Stimulated activated CD4-positive, alpha-beta T cell treated with anti-CD3 and anti-CD28 coated beads, Interleukin-12 subunit alpha, Interleukin-12 subunit beta, amount 100 ng/mL, for 48 hours (primary cell): ENCODE results near the gene PRSS27.

Source experiments
- DNase-seq, 3 donors: peaks; one replicate each; pipeline ENCODE4 v3.0.0-alpha.2; 2020; ENCODE audit warnings: low read depth in 2 of 3, low spot score in 1 of 3

PRSS27 gene

DNA sequence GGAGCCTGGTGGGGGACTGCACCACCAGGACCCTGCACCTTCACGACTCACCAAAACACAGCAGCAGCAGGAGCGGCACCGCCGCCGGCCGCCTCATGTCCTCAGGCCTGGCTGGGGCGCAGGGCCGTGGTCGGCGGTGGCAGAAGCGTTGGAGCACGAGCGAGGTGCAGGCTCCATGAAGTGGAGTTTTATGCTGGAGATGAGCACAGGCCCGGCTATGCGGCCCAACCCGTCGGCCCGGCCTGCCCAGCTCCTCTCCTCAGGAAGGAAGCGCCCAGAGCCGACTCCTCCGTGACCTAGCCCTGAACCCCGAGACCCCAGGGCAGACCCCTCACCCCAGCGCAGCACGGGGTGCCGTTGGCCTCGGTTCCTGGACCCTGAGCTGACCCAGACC, at the start of gene PRSS27:
Gene PRSS27, minus strand, starts transcription at position 161 of the 394 bp plus-strand sequence. Its CDS starts 64 bp downstream, at position 97.
- no peak for DNase-seq

GRCh38 chr16:2769675-2770056, 49.6 kb upstream of the PRSS27 start:
- DNase-seq = no peak

GRCh38 chr16:2769100-2769529, 49.1 kb upstream of the PRSS27 start:
- no peak for DNase-seq

- no peak for DNase-seq
Measured at GRCh38 chr16:2768403-2769089, 48.5 kb upstream of the PRSS27 start.

GRCh38 chr16:2767891-2768290, 47.9 kb upstream of the PRSS27 start:
- DNase-seq = no peak

DNA sequence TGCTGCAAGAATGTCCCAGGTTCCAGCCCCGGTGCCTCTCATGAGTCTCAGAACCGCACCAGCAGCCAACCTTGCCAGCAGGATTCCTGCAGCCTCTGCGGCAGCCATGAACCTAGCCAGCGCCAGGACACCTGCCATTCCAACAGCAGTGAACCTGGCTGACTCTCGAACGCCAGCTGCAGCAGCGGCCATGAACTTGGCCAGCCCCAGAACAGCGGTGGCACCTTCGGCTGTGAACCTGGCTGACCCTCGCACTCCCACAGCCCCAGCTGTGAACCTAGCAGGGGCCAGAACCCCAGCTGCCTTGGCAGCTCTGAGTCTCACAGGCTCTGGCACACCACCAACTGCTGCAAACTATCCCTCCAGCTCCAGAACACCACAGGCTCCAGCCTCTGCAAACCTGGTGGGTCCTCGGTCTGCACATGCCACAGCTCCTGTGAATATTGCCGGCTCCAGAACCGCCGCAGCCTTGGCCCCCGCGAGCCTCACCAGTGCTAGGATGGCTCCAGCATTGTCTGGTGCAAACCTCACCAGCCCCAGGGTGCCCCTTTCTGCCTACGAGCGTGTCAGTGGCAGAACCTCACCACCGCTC, 47.2 kb upstream of the PRSS27 start:
- no peak for DNase-seq

- no peak for DNase-seq
Measured at GRCh38 chr16:2766430-2767139, 46.6 kb upstream of the PRSS27 start.

DNA sequence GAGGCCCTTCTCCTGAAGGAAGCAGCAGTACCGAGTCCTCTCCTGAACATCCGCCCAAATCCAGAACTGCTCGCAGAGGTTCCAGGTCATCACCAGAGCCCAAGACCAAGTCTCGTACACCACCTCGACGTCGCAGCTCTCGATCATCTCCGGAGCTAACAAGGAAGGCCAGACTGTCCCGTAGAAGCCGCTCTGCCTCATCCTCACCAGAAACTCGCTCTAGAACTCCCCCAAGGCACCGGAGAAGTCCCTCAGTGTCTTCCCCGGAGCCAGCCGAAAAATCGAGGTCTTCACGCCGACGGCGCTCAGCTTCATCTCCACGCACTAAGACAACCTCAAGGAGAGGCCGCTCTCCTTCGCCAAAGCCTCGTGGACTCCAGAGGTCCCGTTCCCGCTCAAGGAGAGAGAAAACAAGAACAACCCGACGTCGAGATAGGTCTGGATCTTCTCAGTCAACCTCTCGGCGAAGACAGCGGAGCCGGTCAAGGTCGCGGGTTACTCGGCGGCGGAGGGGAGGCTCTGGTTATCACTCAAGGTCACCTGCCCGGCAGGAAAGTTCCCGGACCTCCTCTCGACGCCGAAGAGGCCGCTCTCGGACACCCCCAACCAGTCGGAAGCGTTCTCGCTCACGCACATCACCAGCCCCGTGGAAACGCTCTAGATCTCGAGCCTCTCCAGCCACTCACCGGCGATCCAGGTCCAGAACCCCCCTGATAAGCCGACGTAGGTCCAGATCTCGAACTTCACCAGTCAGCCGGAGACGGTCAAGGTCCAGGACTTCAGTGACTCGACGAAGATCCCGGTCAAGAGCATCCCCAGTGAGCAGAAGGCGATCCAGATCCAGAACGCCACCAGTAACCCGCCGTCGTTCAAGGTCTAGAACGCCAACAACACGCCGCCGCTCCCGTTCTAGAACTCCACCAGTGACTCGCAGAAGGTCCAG, 45.7 kb upstream of the PRSS27 start:
- no peak for DNase-seq

- no peak for DNase-seq
Measured at GRCh38 chr16:2764718-2765117, 44.7 kb upstream of the PRSS27 start.

- DNase-seq = no peak
Measured at GRCh38 chr16:2763173-2763572, 43.1 kb upstream of the PRSS27 start.

- no peak for DNase-seq
Measured at GRCh38 chr16:2762711-2763110, 42.7 kb upstream of the PRSS27 start.

- no peak for DNase-seq
Measured at GRCh38 chr16:2761886-2762583, 42.0 kb upstream of the PRSS27 start.

DNA sequence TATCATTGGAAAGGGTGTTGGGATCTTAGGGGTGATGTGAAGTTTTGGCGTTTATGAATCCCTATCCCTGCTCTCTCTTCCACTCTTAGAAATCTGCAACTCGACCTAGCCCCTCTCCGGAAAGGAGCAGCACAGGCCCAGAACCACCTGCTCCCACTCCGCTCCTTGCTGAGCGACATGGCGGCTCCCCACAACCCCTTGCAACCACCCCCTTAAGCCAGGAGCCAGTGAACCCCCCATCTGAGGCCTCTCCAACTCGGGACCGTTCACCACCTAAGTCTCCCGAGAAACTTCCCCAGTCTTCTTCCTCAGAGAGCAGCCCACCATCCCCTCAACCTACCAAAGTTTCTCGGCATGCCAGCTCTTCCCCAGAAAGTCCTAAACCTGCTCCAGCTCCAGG, 41.4 kb upstream of the PRSS27 start:
- no peak for DNase-seq

- DNase-seq = no peak
Measured at GRCh38 chr16:2757344-2757743, 37.3 kb upstream of the PRSS27 start.

DNA sequence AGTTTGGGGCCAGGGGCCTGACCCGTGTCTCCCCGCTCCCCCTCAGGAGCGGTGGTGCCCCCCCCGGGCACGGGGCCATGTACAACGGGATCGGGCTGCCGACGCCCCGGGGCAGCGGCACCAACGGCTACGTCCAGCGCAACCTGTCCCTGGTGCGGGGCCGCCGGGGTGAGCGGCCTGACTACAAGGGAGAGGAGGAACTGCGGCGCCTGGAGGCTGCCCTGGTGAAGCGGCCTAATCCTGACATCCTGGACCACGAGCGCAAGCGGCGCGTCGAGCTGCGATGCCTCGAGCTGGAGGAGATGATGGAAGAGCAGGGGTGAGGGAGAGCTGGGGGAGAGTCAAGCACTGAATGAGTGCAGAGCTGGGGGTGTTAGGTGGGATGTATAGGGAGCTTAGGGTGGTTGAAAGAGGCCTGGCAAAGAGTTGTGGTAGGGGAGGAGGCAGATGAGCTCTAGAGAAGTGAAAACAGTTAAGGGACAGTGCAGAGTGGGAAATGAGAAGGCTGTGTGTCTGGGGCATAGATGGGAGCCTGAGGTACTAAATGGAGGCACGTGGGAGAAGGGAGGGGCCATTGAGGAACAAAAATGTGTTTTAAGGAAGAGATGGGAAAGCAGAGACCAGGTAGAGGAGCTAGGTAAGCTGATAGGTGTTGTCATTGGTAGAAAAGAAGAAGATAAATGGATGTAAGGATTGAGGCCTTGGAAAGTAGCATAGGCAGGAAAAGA, 36.4 kb upstream of the PRSS27 start:
- DNase-seq = no peak

DNA sequence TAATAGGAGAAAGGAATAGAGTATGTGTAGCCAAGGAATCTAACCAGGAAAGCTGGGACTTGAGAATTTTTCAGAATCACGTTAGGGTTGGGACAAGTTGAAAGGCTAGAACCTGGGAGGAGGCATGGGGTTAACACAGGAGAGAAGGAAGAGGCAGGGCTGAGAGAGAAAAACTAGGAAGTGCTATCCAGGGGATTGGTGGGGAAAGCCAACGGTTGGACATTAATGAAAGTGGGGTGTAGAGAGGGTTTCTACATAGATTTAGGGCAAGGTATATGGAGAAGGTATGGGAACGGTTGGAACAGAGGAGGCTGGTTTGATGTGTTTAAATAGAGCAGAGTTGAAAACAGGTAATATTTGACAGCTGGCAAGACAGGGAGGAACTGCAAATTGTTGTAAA, 35.1 kb upstream of the PRSS27 start:
- DNase-seq = no peak

GRCh38 chr16:2753733-2754020, 33.7 kb upstream of the PRSS27 start:
- DNase-seq = no peak

DNA sequence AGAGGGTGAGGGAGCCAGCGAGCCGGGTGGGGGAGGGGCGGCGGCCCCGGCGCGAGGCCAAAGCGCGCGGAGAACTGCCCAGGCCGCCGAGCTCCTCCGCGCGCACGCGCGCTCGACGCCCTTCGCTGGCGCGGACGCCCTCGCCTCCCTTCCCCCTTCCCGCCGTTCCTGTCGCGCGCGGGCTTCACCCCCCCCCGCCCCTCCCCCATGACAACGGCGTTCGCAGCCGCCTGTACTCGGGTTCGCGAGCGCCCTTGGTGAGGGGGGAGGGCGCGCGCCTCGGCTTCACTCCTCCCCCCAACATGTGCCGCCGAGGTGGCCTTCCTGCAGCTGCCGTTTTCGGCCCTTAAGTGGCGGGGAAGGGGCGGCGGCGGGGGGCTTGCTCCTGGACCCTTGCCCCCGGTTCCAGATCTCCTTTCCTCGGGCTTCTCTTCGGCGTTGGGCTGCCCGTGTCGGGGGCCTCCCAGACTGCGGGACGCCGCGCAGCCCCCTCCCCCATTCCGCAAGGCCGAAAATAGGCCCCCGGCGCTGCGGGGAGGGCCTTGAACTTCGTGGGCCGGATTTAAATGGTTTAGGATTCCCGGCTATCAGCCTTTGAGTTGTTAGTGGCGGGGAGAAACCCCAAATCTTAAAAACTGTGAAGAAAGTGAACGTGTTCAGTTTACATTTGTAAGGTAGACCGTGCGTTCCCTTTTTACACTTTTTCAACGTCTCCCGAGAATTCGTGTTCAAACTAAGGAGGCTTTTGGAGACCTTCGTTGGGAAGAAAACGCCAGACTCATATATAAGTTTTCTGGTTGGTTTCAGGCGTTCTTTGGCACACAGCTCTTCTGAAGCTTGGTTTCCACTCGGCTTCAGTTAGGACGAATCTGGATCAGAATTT, 33.1 kb upstream of the PRSS27 start:
- peak in 2 of 3 donors; percentile 50 to 77 for DNase-seq
